ENCODE results near the gene PAWR. TPM values are rescaled to one million over a fixed set of nuclear protein-coding genes. Genes with fewer than 3 reads are reported as not detected.

PAWR gene
- total RNA-seq, 6 experiments from 2014 or later = 55.2 to 89.4 (median 70.5) TPM

- no peak for TF ChIP-seq CTCF (IDR thresholded peaks at IDR 0.05)
- no peaks in the 10 kb centered on the region; the same call in 1 of the 2 replicates for H3K27me3 Mint-ChIP-seq (ENCODE audit: insufficient read depth)
- no peaks in the 10 kb centered on the region; the same call in 1 of the 2 replicates for H3K9me3 Mint-ChIP-seq
- DNase-seq = no peak
- H3K36me3 Mint-ChIP-seq (ENCODE audit: low read depth) = peaks cover 25% of the 10 kb centered on the region
- no peak overlapping the region for H3K27ac Mint-ChIP-seq
- no peak overlapping the region for H3K4me3 Mint-ChIP-seq
- peaks cover 21% of the 10 kb centered on the region for H3K4me1 Mint-ChIP-seq (ENCODE audit: low read depth)
These were observed 45.5 kb downstream of the PAWR start for GRCh38 chr12:79645235-79645630.

- no peak for DNase-seq
- Mint-ChIP-seq H3K9me3 (no peaks in the 10 kb centered on the region; the same call in 1 of the 2 replicates), H3K4me3 (no peak overlapping the region), H3K27me3 (ENCODE audit: insufficient read depth) (no peaks in the 10 kb centered on the region; the same call in 1 of the 2 replicates), H3K4me1 (ENCODE audit: low read depth) (peaks cover 21% of the 10 kb centered on the region), H3K36me3 (ENCODE audit: low read depth) (peaks cover 28% of the 10 kb centered on the region), H3K27ac (no peak overlapping the region)
- no peak for TF ChIP-seq CTCF (IDR thresholded peaks at IDR 0.05)
These were observed 46.2 kb downstream of the PAWR start for GRCh38 chr12:79644274-79645234.

GRCh38 chr12:79643821-79644220 is 46.9 kb downstream of the PAWR start:
- H3K36me3 Mint-ChIP-seq (ENCODE audit: low read depth) = peaks cover 25% of the 10 kb centered on the region
- TF ChIP-seq CTCF (IDR thresholded peaks at IDR 0.05) = no peak
- DNase-seq = no peak
- H3K27me3 Mint-ChIP-seq (ENCODE audit: insufficient read depth) = no peaks in the 10 kb centered on the region
- H3K9me3 Mint-ChIP-seq = no peaks in the 10 kb centered on the region; the same call in 1 of the 2 replicates
- H3K27ac Mint-ChIP-seq = no peak overlapping the region
- no peak overlapping the region for H3K4me3 Mint-ChIP-seq
- peaks cover 18% of the 10 kb centered on the region for H3K4me1 Mint-ChIP-seq (ENCODE audit: low read depth)

GRCh38 chr12:79638490-79638889 is 52.3 kb downstream of the PAWR start:
- Mint-ChIP-seq H3K27ac (no peak overlapping the region), H3K4me3 (no peak overlapping the region), H3K27me3 (ENCODE audit: insufficient read depth) (no peaks in the 10 kb centered on the region), H3K9me3 (no peaks in the 10 kb centered on the region), H3K4me1 (ENCODE audit: low read depth) (peaks cover 20% of the 10 kb centered on the region), H3K36me3 (ENCODE audit: low read depth) (peaks cover 6% of the 10 kb centered on the region; the same call in 1 of the 2 replicates)
- TF ChIP-seq CTCF (IDR thresholded peaks at IDR 0.05) = no peak
- no peak for DNase-seq

GRCh38 chr12:79637093-79637492 is 53.7 kb downstream of the PAWR start:
- Mint-ChIP-seq H3K27me3 (ENCODE audit: insufficient read depth) (no peaks in the 10 kb centered on the region; the same call in 1 of the 2 replicates), H3K9me3 (no peaks in the 10 kb centered on the region), H3K27ac (no peak overlapping the region), H3K4me3 (no peak overlapping the region), H3K4me1 (ENCODE audit: low read depth) (peaks cover 20% of the 10 kb centered on the region), H3K36me3 (ENCODE audit: low read depth) (peaks cover 6% of the 10 kb centered on the region; the same call in 1 of the 2 replicates)
- TF ChIP-seq CTCF (IDR thresholded peaks at IDR 0.05) = no peak
- DNase-seq = no peak
